Measurements from ENCODE around the gene TRAPPC11.

TRAPPC11 gene

DNA sequence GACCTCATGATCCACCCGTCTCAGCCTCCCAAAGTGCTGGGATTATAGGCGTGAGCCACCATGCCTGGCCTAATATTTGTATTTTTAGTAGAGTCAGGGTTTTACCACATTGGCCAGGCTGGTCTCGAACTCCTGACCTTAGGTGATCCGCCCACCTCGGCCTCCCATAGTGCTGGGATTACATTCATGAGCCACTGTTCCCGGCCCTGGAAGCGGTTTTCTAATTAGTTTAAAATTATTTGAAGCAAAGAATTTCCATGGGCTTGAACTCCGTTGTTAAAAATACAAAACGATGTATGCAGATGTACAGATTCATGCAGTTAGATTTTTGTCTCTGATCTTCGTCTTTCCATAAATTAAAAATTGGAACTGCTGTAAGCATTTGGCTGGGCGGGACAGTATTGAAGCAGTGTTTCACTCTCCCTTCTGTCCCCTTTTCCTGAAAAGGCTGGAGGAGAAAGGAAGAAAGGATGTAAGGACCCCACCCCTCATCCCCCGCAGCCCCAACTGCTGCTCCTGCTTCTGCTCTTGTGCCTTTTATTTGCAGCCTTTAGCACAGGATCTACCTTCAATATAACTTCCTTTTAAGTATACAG, 12.0 kb downstream of the TRAPPC11 start:
- TF ChIP-seq GATA3 (IDR thresholded peaks at IDR 0.05; ENCODE audit: low read depth, low read length) (no peak), GATA2 (IDR thresholded peaks at IDR 0.05; ENCODE audit: low read depth, low read length) (no peak)

DNA sequence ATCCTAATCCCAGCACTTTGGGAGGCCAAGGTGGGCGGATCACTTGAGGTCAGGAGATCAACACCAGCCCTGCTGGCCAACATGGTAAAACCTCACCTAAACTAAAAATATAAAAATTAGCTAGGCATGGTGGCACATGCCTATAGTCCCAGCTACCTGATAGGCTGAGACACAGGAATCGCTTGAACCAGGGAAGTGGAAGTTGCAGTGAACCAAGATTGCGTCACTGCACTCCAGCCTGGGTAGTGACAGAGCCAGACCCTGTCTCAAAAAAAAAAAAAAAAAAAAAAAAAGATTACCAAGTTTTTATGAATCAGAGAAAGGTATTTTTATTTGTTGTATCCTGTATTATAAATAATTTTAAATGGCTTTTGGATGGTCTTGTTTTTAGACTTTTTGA, 15.1 kb downstream of the TRAPPC11 start:
- no peak for TF ChIP-seq GATA2 (IDR thresholded peaks at IDR 0.05; ENCODE audit: low read depth, low read length)

DNA sequence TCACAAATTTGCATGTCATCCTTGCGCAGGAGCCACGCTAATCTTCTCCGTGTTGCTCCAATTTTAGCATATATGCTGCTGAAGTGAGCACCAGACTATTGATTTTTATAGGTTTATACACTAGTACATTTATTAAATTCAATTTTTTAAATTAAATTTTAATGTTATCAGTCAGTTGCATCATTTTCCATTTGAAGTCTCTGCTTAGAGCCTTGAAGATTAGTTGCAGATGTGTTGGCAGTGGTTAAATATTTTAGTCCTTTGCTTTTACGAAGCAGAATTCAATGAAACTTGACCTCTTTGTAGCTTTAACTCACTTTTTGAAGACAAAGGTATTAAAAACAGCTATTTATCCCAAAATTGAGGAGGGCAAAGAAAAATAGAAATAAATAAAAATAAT, 16.5 kb downstream of the TRAPPC11 start:
- TF ChIP-seq GATA3 (IDR thresholded peaks at IDR 0.05; ENCODE audit: low read depth, low read length), result peak; percentile 65; the same call in 1 of the 2 replicates
- no peak for TF ChIP-seq GATA2 (IDR thresholded peaks at IDR 0.05; ENCODE audit: low read depth, low read length)

DNA sequence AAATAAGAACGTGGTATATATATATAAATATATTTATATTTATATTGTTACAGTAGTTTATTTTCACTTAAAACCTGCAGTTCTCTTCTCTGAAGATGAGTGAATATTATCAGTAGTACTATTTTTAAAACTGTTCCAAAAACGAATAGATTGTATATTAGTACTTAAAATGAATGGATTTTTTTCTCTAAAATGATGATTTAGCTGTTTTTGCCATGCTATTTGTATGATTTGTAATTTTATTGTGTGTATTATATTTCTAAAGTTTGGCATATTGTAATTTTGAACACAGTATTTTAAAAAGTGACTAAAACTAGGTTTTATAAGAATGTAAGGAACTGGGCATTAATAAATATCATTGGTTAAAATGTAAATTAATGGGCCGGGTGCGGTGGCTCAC, 22.0 kb downstream of the TRAPPC11 start:
- no peak for TF ChIP-seq GATA2 (IDR thresholded peaks at IDR 0.05; ENCODE audit: low read depth, low read length)
- TF ChIP-seq GATA3 (IDR thresholded peaks at IDR 0.05; ENCODE audit: low read depth, low read length), result no peak

DNA sequence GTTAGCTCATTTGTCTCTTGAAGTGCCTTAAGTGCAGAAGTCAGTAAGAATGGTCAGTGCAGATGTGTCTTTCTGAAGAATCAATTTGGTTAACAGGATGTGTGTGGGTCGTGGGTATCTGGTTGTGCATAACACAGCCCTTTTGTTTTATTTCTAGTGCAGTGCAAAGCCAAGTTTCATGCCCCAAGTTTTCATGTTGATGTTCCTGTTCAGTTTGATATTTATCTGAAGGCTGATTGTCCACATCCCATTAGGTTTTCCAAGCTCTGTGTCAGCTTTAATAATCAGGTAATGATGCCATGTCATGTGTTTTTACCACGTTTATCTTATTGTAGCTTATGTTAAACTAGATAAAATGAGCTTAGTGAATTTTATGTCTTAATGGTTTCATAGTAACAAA, 27.4 kb downstream of the TRAPPC11 start:
- no peak for TF ChIP-seq GATA3 (IDR thresholded peaks at IDR 0.05; ENCODE audit: low read depth, low read length)

DNA sequence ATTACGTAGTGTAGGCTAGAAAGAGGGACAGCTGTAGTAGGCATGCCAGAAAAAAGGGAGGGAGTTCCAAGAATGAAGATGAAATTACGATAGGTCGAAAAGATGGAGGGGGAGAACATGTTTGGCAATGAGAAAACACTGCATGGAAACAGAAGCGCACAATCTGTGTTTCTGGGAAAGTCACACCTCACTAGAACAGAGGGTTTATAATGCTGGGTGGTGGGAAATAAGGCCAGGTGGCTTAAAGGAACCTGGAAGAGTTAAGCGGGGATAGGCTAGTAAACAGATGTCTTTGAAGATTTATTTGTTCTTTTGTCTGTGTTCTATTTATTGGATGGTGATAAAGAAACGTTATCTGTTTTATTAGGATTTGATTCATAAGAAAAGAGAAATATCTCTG, 29.1 kb downstream of the TRAPPC11 start:
- TF ChIP-seq GATA3 (IDR thresholded peaks at IDR 0.05; ENCODE audit: low read depth, low read length) (no peak), GATA2 (IDR thresholded peaks at IDR 0.05; ENCODE audit: low read depth, low read length) (no peak)

DNA sequence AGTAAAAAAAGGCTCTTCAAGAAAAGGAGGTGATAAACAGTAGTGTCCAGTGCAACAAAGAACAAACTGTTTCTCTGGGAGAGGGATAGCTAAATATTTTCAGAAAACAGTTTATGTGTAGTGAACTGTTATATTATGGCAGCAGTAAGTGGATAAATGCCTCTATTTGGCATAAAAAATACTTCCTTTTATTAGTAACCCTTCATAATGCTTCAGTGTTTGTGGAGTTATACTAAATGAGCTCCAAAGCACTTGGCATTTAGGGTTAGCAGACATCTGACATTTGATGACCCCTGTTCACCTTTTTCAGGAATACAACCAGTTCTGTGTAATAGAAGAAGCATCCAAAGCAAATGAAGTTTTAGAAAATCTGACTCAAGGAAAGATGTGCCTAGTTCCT, 31.9 kb downstream of the TRAPPC11 start:
- TF ChIP-seq GATA3 (IDR thresholded peaks at IDR 0.05; ENCODE audit: low read depth, low read length), result no peak
- TF ChIP-seq GATA2 (IDR thresholded peaks at IDR 0.05; ENCODE audit: low read depth, low read length), result no peak

DNA sequence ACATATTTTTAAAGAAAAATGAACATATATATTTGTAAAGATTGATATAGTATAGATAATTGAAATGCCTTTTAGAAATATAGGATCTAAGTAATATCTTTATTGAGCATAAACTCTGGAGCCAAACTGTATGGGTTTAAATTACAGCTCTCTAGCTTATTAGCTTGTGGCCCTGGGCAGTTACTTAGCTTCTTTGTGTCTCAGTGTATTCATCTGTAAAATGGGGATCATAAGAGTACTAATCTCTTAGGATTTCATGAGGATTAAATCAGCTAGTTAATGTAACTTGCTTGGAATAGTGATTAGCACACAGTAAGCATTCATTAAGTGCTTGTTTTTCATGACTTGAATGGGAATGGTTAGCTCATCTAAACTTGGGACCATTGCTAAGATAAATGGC, 32.8 kb downstream of the TRAPPC11 start:
- no peak for TF ChIP-seq GATA3 (IDR thresholded peaks at IDR 0.05; ENCODE audit: low read depth, low read length)
- no peak for TF ChIP-seq GATA2 (IDR thresholded peaks at IDR 0.05; ENCODE audit: low read depth, low read length)

DNA sequence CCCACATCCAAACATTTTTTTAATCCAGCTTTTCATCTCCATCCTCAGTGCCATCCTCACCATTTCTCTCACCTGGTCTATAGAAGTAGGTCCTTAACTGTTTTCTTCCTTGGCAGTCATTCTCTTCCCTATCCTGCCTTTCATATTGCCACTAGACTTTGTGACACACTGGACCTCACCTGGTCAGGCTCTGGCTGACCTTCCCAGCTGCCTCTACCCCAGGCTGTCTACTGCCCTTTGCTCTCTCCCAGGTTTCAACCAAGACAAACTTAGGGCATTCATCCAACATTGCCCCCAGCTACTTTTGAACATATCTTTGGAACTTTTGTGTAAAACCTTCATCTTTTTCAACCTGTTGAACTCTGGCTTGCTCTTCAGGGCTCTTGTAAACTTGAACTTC, 39.8 kb downstream of the TRAPPC11 start:
- TF ChIP-seq GATA3 (IDR thresholded peaks at IDR 0.05; ENCODE audit: low read depth, low read length) (no peak), GATA2 (IDR thresholded peaks at IDR 0.05; ENCODE audit: low read depth, low read length) (no peak)

DNA sequence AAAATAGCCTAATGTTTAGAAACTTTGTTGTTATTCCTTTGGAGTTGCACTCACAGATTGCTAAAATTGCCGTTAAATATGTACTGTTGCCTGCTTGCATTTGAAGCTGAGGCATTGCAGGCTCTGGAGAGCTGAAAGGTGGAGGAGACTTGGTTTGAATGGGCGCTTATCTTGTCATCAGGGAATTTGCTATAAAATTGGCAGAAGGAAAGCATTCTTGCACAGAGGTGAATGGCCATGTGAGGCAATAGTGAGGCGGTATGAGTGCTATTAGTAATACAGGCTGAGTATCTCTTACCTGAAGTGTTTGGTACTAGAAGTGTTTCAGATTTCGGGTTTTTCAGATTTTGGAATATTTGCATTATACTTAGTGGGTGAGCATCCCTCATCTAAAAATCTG, 41.3 kb downstream of the TRAPPC11 start:
- TF ChIP-seq GATA2 (IDR thresholded peaks at IDR 0.05; ENCODE audit: low read depth, low read length) (no peak), GATA3 (IDR thresholded peaks at IDR 0.05; ENCODE audit: low read depth, low read length) (no peak)

DNA sequence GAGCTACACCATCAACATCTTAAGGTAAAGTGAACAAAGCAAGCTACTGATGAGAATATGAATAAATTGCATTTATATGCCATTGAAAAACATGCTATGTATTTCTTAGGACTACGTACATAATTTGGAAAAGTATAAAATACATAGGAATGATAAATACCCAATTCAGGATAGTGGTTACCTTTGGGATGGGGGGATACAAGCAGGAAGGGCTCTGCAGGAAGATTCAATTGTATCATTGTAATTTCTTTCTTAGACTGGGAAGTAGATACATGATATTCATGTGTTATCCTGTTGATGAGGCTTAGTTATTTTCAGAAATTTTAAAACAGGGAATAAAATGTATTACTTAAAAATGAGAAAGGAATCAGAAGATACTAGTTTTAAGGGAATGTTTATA, 43.4 kb downstream of the TRAPPC11 start:
- TF ChIP-seq GATA3 (IDR thresholded peaks at IDR 0.05; ENCODE audit: low read depth, low read length) (no peak), GATA2 (IDR thresholded peaks at IDR 0.05; ENCODE audit: low read depth, low read length) (no peak)

DNA sequence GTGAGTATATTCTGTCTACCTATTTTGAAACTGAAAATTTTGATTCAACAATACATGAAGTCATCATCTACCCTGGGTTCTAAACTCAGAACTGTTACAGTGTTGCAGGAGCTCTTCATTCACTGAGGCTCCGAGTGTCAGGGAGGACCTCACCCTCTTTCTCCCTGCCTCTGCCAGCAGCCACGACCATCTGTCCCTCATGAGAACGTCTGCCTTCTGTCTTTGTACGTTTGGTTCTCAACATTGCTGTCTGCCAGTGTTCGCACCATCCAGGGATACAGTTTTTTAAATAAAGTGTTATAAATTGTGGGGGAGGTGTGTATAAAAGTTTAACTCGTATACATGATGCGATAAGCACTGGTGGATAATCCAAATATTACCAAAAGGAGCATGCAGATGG, 55.5 kb downstream of the TRAPPC11 start:
- TF ChIP-seq GATA3 (IDR thresholded peaks at IDR 0.05; ENCODE audit: low read depth, low read length) (no peak), GATA2 (IDR thresholded peaks at IDR 0.05; ENCODE audit: low read depth, low read length) (no peak)

DNA sequence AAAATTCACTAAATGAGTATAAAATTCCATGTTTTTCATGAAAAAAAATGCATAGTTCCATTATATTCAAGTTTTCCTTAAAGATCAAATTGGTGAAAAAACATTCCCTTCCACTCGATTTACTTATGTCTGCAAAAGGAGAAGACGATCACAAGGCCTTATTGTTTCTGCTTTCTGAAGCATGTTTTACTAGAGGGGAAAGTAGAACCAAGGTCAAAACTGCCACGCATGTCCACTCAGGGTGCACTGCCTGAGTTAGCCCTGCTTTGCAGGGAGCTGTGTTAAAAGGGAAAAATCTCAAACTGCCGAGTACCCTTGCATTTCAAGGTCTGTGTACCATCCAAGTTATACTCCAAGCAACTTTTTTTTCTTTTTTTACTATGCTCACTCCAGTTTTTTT, 57.2 kb downstream of the TRAPPC11 start:
- TF ChIP-seq GATA3 (IDR thresholded peaks at IDR 0.05; ENCODE audit: low read depth, low read length) (no peak), GATA2 (IDR thresholded peaks at IDR 0.05; ENCODE audit: low read depth, low read length) (no peak)

DNA sequence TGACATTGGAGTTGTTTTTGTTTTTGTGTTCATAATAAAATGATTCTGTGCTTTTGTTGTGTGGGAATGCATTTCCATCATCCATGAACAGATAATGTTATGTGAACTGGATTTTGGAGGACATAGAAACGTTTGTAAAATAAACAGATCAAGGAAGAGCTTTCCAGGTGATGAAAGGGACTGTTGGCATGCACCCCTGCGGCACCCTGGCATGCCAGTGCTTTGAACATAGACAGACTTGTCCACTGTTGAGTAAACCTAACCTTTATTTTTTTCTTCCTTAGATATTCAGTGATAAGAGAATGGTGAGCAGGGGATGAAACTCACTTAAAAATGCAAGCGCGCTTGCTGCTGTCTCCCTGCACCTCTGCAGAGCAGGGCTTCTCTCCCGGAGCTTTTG, 59.8 kb downstream of the TRAPPC11 start:
- no peak for TF ChIP-seq GATA2 (IDR thresholded peaks at IDR 0.05; ENCODE audit: low read depth, low read length)
- no peak for TF ChIP-seq GATA3 (IDR thresholded peaks at IDR 0.05; ENCODE audit: low read depth, low read length)

DNA sequence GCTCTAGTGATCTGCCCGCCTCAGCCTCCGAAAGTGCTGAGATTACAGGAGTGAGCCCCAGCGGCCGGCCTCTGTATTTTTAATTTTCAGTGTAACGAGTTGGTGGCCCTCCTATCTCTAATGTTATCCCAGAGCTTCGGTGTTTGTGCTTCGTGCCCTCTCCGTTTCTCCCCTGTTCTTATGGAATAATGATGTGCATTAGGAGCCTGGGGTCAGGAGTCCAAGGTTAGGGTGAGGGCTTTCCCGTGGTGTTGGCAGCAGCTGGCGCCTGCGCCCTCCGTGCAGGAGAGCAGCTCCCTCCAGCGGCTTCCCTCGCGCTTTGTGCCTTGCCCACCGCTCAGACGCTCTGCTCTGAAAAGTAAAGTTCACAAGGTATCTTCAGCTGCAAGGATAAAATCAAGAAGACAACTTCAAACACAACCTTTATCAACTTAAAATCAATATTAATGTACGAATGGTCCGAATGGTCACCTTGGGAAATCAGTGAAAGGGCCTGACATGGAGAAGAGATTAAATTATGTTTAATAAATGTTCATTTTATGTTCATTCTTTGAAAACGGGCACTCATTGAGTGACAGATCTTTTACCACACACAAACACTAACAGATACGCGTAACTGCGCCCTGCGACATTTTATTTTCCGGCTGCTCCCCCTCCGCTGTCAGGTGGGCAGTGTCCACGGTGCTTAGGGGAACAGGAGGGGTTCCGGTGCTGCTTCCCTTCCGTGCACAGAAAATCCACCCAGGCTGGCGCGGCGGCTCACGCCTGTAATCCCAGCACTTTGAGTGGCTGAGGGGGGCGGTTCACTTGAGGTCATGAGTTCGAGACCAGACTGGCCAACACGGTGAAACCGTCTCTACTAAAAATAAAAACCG, 62.4 kb downstream of the TRAPPC11 start:
- TF ChIP-seq GATA3 (IDR thresholded peaks at IDR 0.05; ENCODE audit: low read depth, low read length), result no peak
- TF ChIP-seq GATA2 (IDR thresholded peaks at IDR 0.05; ENCODE audit: low read depth, low read length), result no peak

Data from SH-SY5Y (cell line).